OCI-LY3 (cell line): ENCODE data around the gene ZNF385C.

Experiments used
- EZH2phosphoT487 ChIP-seq: fragments of 200-600 bp; shearing (Covaris generic); IDR thresholded peaks from 2 replicates; pipeline ENCODE4 v1.6.1; 2018; ENCODE audit warnings: antibody characterized with exemption, mixed run types, low read depth
- TF ChIP-seq, protein P1 (sequence below): fragments of 200-600, 300-600 bp; sonication (generic); IDR thresholded peaks from 2 replicates; pipeline ENCODE4 v1.5.1; 2014; ENCODE audit warnings: antibody characterized with exemption, low read length, low read depth

DNA sequence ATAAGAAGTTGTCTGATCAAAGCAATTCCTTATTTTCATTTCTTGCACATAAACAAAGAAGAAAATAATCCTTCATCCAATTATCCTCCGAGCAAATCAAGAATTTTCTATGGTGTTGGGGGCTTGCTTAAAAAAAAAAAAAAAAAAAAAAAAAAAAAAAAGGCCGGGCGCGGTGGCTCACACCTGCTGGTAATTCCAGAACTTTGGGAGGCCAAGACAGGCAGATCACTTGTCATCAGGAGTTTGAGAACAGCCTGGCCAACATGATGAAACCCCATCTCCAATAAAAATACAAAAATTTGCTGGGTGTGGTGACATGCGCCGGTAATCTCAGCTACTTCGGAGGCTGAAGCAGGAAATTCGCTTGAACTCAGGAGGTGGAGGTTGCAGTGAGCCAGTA lies 112.4 kb downstream of the ZNF385C start:
- TF ChIP-seq, protein P1, sequence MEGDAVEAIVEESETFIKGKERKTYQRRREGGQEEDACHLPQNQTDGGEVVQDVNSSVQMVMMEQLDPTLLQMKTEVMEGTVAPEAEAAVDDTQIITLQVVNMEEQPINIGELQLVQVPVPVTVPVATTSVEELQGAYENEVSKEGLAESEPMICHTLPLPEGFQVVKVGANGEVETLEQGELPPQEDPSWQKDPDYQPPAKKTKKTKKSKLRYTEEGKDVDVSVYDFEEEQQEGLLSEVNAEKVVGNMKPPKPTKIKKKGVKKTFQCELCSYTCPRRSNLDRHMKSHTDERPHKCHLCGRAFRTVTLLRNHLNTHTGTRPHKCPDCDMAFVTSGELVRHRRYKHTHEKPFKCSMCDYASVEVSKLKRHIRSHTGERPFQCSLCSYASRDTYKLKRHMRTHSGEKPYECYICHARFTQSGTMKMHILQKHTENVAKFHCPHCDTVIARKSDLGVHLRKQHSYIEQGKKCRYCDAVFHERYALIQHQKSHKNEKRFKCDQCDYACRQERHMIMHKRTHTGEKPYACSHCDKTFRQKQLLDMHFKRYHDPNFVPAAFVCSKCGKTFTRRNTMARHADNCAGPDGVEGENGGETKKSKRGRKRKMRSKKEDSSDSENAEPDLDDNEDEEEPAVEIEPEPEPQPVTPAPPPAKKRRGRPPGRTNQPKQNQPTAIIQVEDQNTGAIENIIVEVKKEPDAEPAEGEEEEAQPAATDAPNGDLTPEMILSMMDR = no peak
- no peak for TF ChIP-seq EZH2phosphoT487
